Smooth muscle cell of the brain vasculature (primary cell): Measurements from ENCODE around the gene TIMM44.
"Not testable (repeated sequence)": the region's sequence is repeated elsewhere in the genome, so short reads cannot be mapped to it uniquely, and the experiment has no call there.

ENCODE experiments used
- DNase-seq: peaks from one replicate; pipeline ENCODE4 v3.0.0-alpha.2; 2012; ENCODE audit warnings: low read depth, low spot score

Gene TIMM44

DNA sequence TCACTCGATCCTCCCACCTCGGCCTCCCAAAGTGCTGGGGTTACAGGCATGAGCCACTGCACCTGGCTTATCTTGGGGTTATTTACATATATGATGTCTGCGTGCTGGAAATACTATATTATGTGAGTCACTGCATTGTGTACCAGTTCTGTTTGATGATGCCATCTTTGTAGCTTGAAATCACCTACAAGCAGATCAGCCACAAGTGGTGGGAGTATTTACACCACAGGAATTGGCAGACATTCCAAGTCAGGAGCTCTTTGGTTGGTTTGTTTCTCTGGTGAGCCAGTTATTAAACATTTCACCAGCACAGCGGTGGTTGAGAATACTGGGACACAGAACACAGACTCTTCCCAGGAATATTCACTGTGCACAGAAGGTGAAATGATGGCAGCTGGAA lies 4.5 kb upstream of the TIMM44 start:
- DNase-seq, result no peak

DNA sequence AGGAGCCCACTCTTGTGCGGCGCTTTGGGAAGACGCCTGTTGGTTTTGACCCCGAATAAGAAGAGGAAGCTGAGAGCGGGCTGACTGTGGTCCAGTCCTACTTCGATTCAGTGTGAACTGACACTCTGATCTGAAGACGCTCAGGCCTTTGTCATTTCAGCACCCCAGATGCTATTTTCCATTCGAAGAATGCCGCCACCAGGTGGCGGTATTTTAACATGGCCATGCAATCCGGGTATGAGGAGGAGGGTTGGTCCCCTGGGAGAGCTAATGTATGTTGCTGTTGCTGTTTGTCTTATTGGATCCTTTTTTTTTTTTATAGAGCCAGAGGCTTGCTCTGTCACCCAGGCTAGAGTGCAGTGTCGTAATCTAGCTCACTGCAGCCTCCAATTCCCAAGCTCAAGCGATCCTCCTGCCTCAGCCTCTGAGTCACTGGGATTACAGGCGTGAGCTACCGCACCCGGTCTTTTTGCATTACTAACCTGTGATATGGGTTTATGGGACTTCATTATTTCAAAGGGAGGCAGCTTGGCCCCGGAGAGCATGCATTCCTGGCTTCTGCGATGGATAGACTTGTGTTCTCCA lies 803 bp upstream of the TIMM44 start:
- peak; percentile 86 for DNase-seq

DNA sequence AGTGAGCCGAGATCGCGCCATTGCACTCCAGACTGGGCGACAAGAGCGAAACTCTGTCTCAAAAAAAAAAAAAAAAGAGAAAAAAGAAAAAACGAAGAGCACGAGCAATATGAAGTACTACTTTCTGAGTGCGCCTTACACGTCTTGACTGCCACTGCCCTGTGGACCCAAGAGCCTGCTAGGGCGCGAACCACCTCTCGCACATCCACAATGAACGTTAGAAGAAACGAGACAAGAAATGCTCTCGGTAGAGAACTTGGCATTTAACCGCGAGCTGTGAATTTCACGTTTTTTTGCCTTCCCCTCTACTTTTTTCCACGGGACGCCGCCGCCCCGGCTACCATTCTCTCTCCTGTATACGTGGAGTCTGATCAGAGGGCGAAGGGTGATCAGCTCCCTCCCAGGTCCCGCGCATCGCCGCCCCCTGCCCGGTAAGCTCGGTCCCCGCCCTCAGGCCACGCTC lies 454 bp downstream of the TIMM44 start:
- DNase-seq, result no peak

DNA sequence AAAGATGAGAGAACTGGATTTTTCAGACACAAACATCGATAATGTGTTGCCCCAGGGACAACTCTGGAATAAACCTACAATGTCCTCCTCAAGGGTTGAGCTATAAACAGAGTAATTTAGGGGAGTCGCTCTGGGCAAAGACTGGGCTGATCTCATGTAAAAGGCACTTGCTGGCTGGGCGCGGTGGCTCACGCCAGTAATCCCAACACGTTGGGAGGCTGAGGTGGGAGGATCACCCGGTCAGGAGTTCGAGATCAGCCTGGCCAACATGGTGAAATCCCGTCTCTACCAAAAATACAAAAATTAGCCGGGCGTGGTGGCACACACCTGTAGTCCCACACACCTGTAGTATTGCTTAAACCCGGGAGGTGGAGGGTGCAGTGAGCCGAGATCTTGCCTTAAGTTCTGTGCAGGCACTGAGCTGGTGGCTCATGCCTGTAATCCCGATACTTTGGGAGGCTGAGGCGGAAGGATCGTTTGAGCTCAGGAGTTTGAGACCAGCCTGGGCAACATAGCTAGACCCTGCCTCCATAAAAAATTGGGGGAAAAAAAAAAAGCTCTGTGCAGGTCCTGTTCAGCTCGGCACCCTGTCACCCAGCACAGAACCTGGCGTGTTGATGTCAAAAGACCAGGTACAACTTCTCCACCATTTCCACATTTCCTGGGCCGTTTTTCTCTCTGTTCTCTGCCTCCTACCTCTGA lies 1.4 kb downstream of the TIMM44 start:
- DNase-seq, result no peak

DNA sequence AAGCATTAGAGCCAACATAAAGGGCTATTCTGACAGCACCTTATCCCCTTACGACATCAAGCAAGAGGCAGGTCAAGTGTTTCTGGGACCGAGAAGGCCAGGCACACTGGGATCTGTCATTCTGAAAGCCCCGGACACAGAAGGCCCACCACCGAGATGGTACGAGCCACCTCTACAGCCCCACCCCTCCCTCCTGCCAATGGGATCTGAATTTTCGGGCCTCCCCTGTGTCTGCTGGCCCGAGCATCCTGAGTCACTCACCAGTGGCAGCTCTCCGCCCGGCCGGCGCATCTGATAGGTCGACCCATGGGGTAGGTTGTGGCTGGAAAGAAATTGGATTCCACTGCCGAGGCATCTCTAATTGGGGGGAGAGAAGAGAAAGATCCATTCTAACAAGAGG lies 2.6 kb downstream of the TIMM44 start:
- no peak for DNase-seq

DNA sequence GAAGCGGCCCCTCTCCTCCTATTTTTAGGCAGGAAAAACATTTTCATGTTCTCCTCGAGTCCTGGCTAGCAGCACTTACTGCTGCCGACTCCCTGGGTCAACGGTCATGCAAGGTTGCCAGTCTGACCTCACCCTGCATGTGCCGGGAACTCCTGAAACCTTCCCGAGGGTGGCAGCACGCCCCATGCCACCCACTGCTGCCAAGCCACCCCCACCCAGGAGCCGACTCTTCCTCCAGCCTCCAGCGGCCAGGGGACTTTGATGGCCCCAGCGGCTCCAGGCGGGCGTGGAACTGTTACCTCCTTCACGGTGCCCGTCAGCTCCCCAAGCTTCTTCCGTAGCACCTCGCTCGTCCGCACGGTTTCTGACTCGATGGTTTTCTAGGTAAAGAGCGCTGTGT lies 8.7 kb downstream of the TIMM44 start:
- DNase-seq, result no peak

DNA sequence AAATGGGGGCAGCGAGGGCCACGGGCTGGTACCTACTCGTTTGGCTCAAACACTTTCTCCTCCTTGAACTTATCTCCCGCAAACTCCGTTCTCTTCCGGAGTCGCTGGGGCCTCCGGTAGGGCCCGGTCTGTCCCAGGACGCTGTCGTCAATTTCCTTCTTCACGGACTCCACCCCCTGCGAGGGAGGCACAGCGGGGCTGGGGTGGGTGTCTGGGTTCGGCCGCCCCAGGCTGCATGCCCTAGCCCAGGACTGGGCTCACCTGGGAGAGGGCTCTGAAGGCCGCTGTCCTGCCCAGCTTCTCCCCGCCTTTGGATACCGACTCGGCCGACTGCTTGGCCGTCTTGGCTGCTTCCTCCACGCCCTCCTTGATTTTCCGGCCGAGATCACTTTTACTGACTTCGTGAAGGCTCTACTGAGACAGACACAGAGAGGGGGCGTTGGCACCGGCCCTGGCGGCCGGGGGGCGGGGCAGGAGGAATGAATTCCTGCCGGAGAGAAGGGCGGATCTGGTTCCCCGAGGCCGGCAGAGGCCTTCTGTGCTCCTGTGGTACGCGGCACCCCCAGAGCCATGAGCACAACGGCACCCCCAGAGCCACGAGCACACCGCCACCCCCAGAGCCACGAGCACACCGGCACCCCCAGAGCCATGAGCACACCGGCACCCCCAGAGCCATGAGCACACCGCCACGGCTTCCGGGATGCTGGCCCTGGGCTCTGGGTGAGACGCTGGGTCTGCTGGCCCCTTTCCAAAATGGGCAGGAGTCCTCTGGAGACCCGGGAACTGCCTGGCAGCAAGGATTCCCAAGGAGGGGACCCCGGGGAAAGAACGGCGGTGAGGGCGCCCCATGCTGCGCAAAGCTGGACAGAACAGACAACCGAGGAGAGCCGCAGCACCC lies 9.4 kb downstream of the TIMM44 start:
- no peak for DNase-seq

DNA sequence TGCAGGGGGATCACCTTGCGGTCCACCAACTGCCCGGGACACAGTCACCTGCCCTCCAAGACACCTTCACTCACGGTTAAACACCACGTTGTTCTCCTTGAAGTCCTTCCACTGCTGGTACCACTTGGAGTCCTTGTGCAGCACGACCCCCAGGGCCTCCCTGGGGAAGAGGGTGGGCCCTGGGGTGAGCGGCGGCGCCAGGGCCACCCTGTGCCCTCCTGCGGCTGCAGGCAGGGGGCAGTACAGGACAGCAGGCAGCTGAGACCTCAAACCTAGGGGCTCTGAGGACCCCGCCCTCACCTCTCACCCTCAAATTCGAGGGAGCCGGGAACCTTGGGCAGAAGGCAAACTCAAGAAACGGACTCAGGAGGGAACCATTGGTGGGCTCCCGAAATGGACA lies 10.1 kb downstream of the TIMM44 start:
- no peak for DNase-seq

DNA sequence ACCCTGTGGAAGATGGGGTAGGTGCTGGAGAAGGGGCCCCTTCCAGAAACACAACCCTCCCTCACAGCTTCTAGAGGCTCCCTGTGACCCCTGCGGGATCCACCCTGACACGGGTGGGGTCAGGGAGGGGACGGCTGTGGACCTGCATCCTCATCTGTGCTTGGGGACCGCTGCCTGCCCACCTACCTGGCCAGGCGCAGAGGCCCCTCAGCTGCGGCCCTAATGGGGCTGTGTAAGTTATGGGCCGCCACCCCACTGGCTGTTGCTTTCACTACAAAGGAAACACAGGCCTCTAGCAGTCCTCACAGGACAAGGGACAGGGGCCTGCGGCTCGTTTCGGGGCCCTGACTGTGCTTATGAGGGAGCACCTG lies 10.6 kb downstream of the TIMM44 start:
- DNase-seq, result no peak

DNA sequence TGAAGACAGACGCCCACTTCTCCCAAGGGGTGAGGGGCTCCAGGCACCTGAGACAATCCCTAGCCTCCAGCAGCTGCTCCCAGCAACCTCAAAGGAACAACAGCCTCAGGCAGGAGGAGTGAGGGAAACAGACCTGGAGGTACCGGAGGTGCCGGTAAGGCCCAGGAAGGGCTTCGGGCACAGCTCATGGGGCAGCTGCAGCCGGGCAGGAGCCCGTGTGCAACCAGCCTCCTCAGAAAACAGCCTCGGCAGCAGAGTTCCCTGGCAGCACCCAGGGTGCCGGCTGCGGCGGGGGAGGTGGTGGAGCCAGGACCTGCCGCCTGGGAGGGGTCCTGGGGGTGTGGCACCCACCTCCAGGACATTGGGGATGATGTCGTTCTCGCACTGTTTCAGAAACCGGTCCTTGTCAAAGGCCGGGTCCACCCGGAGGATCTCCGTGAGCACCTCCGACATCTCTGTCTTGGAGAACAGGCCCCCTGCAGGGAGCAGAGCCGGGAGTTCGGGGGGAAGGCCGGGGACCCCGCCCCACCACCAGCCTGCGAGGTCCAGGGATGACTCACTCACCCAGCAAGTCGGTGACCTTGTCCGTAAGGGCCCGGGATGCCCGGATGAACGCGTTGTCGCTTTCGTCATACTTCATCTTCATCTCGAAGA lies 11.1 kb downstream of the TIMM44 start:
- no peak for DNase-seq

DNA sequence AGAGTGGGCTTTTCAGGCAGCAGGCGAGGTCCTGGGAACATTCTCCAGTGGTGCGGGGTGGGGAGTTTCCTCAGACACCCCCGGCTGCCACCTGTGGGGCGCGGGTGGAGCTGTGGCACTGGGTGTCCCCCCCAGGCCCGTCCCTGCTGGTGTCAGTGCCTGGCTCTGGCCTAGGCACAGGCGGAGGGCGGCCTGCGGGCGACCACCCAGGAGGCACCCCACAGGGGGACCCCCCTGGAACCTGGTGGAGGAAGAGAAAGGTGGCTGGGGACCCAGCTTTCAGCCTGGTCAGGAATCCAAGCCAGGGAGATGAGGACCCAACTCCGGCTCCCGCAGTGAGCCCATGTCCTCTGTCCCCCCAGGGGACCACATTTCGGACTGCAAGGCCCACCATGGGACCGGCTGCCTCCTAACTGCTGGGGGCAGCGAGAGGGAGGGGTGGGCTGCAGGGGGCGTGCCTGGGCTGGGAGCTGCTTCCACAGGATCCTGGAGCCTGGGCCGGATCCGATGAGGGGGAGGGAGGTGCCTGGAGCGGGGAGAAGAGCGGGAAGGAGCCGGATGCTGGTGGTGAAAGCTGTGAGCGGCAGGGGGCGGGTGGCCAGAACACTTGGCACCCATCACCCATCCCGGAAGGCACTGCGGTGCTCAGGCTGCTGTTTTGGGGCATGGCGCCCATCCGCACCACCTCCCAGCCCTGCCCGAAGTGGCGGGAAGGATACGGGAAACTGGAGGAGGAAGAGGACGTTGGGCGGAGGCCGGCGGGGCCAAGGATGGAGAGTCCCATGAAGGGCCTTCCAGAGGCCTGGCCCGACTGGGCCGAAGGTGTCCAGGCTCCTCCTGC lies 12.0 kb downstream of the TIMM44 start:
- no peak for DNase-seq

DNA sequence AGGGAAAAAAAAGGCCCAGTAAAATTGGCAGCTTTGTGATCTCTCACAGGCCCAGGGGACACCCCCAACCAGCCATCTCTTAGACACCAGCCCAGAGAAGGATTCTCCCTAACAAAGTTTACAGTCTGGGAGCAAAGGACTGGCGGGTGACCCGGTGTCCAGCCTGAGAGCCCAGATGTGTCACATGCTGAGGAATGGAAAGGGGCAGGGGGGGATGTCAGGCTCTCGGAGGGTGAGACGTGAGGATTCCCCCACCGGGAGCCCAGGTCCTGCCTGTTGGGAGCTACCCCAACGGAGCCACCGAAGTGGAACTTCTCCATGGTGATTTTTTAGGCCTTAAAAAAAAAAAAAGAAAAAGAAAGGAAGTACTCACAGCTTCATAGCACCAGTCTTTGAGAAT lies 12.7 kb downstream of the TIMM44 start:
- no peak for DNase-seq

DNA sequence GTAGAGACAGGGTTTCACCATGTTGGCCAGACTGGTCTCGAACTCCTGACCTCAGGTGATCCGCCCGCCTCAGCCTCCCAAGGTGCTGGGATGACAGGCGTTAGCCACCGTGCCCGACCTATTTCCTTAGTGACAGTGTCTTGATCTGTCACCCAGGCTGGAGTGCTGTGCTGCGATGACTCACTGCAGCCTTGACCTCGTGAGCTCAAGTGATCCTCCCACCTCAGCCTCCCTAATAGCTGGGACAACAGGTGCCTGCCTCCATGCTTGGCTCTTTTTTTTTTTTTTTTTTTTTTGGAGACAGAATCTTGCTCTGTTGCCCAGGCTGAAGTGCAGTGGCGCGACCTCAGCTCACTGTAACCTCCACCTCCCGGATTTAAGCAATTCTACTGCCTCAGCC lies 13.4 kb downstream of the TIMM44 start:
- not testable (repeated sequence) for DNase-seq

DNA sequence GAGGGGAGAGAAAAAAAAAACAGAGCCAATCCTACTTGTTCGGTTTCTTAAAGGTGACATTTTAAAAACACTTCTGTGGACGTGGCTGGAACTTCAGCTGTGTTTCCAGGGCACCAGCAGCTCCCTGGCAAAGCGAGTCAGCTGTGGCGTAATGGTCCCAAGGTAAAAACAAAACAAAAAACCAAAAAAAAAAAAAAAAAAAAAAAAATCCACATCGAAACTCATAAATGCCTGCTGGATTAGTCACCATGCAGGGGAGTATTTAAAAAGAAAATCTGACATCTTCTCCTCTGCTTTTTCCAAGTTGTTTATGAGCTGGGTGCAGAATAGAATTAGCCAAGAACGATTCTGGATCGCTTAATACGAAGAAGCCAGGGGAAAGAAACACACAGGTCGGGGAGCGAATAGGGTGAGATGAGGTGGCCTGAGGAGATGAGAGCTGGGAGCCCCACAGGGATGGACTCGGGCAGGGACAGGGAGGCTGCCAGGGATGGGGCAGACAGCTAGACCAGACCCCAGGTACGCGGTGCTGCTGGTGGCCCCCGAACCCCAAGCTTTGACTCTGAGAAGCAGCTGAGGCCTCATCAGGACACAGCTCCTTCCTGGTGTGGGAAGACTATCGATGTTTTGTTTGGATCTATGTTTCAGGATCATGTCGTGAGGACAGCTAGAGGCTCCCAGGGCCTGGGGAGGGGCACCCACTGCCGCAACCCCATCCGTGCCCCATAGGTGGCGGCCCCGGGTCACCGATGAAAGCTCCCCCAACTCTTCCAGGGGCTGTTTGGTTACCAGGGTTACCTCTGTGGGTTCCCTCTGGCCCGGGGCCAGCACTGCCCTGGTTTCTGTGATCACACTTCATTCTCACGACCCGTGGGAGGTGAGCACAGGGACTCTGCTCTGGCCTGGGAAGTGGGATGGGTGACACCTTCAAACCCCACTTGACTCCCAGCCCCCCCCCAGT lies 14.4 kb downstream of the TIMM44 start:
- no peak for DNase-seq

DNA sequence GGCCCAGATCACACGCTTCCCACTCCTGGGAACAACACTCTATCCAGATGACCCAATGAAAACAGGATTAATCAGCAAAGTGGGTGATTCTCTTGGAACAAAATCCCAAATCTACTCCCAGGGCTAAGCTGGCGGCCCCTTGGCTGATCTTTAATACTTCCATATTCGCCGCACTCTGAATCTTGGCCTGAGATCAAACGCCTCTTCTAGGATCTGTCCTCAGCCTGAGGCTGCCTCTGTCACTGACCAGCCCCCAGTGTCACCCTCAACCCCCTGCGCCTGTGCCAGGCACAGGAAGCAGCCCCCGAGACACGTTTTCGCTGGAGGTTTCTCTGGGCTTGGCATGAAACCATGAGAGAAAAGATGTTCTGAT lies 15.1 kb downstream of the TIMM44 start:
- DNase-seq, result no peak

DNA sequence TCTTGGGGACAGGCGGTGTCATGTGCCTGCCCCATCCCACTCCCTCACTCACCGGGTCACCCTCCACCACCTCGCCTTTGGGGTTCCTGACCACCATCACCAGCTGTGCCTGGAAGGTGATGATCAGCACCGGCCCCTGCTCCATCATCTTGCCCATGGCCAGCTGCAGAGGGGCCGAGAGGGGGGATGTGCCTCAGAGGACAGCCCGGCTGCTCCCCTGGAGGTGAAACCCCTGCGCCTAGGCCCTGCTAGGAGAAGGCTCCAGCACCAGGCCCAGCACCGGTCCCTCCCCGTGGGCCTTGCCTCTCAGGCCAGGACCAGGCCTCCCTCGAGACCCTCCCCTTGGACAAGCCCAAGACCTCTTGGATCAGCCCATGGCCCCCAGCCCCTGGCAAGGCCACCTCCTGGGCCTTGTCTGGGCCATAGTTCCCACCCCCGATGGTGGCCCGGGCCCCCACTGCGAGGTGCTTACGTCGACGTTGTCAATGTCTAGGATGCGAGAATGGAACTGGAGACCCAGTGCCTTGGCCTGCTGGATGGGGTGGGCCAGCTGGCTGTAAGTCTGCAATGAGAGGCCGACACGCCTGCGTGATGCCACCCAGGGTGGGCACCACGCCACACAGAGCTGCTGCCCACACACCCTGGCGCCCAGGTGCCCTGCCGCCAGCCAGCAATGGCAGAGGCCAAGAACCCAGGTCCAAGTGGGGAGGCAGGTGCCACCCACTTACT lies 15.7 kb downstream of the TIMM44 start:
- DNase-seq, result no peak

DNA sequence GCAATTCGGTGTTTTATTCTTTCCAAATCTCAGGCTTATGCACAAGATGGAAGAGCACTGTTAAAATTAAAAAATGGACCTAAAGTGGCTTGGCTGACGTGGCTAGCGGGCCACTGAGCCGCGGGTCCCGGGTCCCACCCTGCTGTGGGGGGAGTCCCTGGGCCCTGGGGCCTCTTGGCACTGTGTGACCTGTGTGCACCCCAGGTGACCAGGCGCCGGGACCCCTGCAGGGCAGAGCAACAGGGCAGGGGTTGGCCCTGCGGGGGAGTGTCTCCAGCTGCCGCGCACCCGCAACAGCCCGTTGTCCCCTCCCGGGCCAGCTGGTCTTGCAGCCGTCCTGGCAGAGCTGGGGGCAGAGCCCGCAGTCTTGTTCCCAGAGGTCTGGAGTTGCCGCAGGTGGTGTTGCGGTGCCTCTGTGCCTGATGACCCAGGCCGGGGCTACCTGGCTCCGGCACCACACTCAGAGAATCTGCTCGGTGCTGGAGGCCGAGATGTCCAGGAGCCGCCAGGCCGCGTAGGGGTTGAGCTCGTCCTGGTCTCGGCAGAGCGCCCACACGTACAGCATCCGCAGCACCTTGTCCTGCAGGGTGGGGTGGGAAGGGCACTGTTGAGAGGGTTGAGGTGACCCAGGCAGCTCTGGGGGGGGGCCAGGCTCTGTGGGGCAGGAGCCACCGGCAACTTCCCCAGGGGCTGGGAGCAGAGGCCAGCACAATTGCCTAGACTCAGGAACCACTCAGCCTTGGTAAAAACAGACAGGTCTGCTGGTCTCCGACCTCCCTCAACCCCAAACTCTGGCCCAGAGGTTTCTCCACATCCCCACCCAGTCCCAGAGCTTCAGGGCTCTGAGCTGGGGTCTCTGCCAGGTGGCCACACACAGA lies 16.5 kb downstream of the TIMM44 start:
- DNase-seq, result no peak

DNA sequence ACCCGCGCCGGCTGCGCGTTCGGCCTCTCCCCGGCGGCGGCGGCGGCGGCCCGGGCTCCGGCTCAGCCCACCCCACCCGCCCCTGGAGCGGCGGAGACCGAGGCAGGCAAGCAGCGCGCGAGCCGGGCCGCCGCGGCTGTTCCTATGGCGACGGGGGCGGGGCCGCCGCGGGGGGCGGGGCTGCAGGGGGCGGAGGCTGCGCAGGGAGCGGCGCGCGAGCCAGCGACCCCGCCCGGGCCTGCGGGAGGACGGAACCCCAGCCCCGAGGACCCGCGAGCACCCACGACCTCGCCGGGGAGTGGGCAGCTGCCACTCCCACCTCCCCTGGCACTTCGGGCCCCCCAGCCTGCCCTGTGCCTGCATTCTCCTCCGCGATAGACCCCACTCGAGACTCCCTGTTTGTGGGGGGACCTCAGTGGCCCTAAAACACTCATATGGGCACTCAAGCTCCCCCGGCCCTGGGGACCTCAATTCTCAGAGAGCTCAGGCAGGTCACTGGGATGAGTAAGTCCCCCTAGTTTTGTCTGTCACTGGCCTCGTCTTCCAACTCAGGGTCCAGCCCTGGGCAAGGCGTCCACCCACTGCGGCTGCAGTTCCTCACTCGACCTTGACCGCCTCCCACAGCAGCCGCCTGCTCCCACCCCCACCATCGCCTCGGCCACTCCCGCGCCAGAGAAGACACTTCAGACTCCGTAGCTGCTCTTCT lies 17.3 kb downstream of the TIMM44 start, which contains the start of gene CTXN1:
Gene CTXN1 (minus strand): TSS at position 115 of the 706 bp plus-strand sequence. CDS start 597 bp downstream, outside the sequence.
- DNase-seq, result no peak
